Fibroblast of lung (primary cell): Measurements from ENCODE around the gene SLC43A1. TPM values are rescaled to one million over a fixed set of nuclear protein-coding genes. Genes with fewer than 3 reads are reported as not detected.

Source experiments
- DNase-seq, 2 donors: peaks; one replicate each; pipeline versions ENCODE4 v3.0.0 to v3.0.0-alpha.2; 2010; ENCODE audit warnings: low read depth in 2 of 2
- H2AFZ ChIP-seq: 2 replicates; pipeline ENCODE4 v1.5.1; 2012; ENCODE audit warnings: low read length, control low read depth, inconsistent platforms
- H3K27ac ChIP-seq: 2 replicates; pipeline ENCODE4 v1.5.1; 2011; ENCODE audit warnings: low read length, control low read depth; ENCODE audit not compliant: insufficient read depth
- H3K27me3 ChIP-seq: 2 replicates; pipeline ENCODE4 v1.5.1; 2011; ENCODE audit warnings: mild to moderate bottlenecking, low read length; ENCODE audit not compliant: control insufficient read depth, insufficient read depth
- H3K36me3 ChIP-seq: 2 replicates; pipeline ENCODE4 v1.5.1; 2011; ENCODE audit warnings: low read length; ENCODE audit not compliant: control insufficient read depth, insufficient read depth
- H3K4me1 ChIP-seq: 2 replicates; pipeline ENCODE4 v1.5.1; 2011; ENCODE audit warnings: low read length; ENCODE audit not compliant: control insufficient read depth, insufficient read depth; ENCODE audit errors: extremely low read depth
- H3K4me2 ChIP-seq: 2 replicates; pipeline ENCODE4 v1.5.1; 2011; ENCODE audit warnings: low read length, control low read depth; ENCODE audit not compliant: insufficient read depth; ENCODE audit errors: extremely low read depth
- H3K4me3 ChIP-seq, 4 experiments: fragments of 200-600 bp in 1 of 4; sonication (generic) in 1 of 4; replicated peaks in 1 of 4; 2 replicates each; pipeline ENCODE4 v1.5.1; 2011 to 2016; ENCODE audit warnings: low read length in 4 of 4, low read depth in 3 of 4, mild to moderate bottlenecking in 3 of 4, control low read depth in 2 of 4, inconsistent platforms in 1 of 4, mixed read lengths in 1 of 4; ENCODE audit not compliant: insufficient read depth in 1 of 4; ENCODE audit errors: control extremely low read depth in 1 of 4
- H3K79me2 ChIP-seq: 2 replicates; pipeline ENCODE4 v1.5.1; 2012; ENCODE audit warnings: mild to moderate bottlenecking, low read length, inconsistent platforms; ENCODE audit not compliant: control insufficient read depth, insufficient read depth
- H3K9ac ChIP-seq: 2 replicates; pipeline ENCODE4 v1.5.1; 2011; ENCODE audit warnings: mild to moderate bottlenecking, low read length, control low read depth; ENCODE audit not compliant: insufficient read depth
- H3K9me3 ChIP-seq: 2 replicates; pipeline ENCODE4 v1.5.1; 2012; ENCODE audit warnings: low read depth, low read length; ENCODE audit not compliant: control insufficient read depth, insufficient read depth
- H4K20me1 ChIP-seq: 2 replicates; pipeline ENCODE4 v1.5.1; 2011; ENCODE audit warnings: low read length; ENCODE audit not compliant: control insufficient read depth, insufficient read depth; ENCODE audit errors: extremely low read depth
- CTCF ChIP-seq, 2 donors: IDR thresholded peaks in 1 of 2; conservative IDR thresholded peaks in 1 of 2; 1 replicate in 1 of 2; 2 replicates in 1 of 2; pipeline ENCODE4 v1.5.1; 2011 to 2012; ENCODE audit warnings: low read length in 2 of 2, control low read depth in 1 of 2, inconsistent platforms in 1 of 2, low read depth in 1 of 2, mild to moderate bottlenecking in 1 of 2
- EZH2 ChIP-seq: IDR thresholded peaks from 2 replicates; pipeline ENCODE4 v1.5.1; 2012; ENCODE audit warnings: low read length, control low read depth, mild to moderate bottlenecking; ENCODE audit errors: missing control alignments
- polyA plus RNA-seq, 2 donors: library from polyadenylated mRNA; depleted of rRNA in 1 of 2; stranded (reverse) in 1 of 2; unstranded in 1 of 2; fragments of >200 nt; gene quantifications; 2 replicates each; pipeline ENCODE4 v1.2.1, GENCODE V29; 2011 to 2012; ENCODE audit warnings: missing spikeins in 1 of 2
- total RNA-seq: library from RNA; depleted of rRNA; stranded (reverse); fragments of >200 nt; gene quantifications from 2 replicates; pipeline ENCODE4 v1.2.1, GENCODE V29; 2014

SLC43A1 gene
- total and polyA plus RNA-seq, 2 donors (not counting 1 experiment from before 2014, with no cell fraction given): 13.2 to 19.8 TPM

- Histone ChIP-seq H2AFZ (no peak overlapping the region), H3K4me2 (no peak overlapping the region), H3K4me3 (no peak overlapping the region), H3K27me3 (no peaks in the 10 kb centered on the region), H3K36me3 (peaks cover 4% of the 10 kb centered on the region), H3K4me1 (peaks cover 7% of the 10 kb centered on the region), H4K20me1 (no peaks in the 10 kb centered on the region), H3K79me2 (no peaks in the 10 kb centered on the region), H3K9me3 (no peaks in the 10 kb centered on the region), H3K9ac (no peak overlapping the region), H3K27ac (no peak overlapping the region)
- DNase-seq: no peak
- TF ChIP-seq EZH2 (no peak), CTCF (conservative IDR thresholded peaks at IDR 0.05 in 1 of 2, IDR thresholded peaks at IDR 0.05 in 1 of 2; ENCODE audit: low read depth in 1 of 2, low read length in 2 of 2) (no peak)
These were observed 12.6 kb downstream of the SLC43A1 start for GRCh38 chr11:57502870-57503269.

DNA sequence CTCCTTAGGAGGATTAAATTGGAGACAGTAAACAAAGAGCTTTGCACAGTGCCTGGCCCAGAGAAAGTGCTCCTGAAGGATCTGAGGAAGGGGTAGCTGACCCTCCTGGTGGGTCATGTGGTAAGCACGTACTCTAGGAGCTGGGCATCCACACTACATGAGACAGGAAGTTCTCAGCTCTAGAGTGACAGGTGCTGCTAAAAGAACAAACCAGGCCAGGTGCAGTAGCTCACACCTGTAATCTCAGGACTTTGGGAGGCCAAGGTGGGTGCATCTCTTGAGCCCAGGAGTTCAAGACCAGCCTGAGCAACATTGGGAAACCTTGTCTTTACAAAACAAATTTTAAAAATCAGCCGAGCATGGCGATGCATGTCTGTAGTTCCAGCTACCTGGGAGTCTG lies 13.1 kb downstream of the SLC43A1 start:
- no peak overlapping the region for H2AFZ ChIP-seq
- no peak overlapping the region for H3K9ac ChIP-seq
- TF ChIP-seq CTCF (conservative IDR thresholded peaks at IDR 0.05 in 1 of 2, IDR thresholded peaks at IDR 0.05 in 1 of 2; ENCODE audit: low read depth in 1 of 2, low read length in 2 of 2): no peak
- no peak for TF ChIP-seq EZH2
- no peak overlapping the region for H3K27ac ChIP-seq
- no peak for DNase-seq
- peaks cover 7% of the 10 kb centered on the region for H3K4me1 ChIP-seq
- peaks cover 4% of the 10 kb centered on the region for H3K36me3 ChIP-seq
- H3K9me3 ChIP-seq: no peaks in the 10 kb centered on the region
- no peaks in the 10 kb centered on the region for H4K20me1 ChIP-seq
- H3K79me2 ChIP-seq: no peaks in the 10 kb centered on the region
- H3K27me3 ChIP-seq: no peaks in the 10 kb centered on the region
- H3K4me3 ChIP-seq: no peak overlapping the region
- H3K4me2 ChIP-seq: no peak overlapping the region

DNA sequence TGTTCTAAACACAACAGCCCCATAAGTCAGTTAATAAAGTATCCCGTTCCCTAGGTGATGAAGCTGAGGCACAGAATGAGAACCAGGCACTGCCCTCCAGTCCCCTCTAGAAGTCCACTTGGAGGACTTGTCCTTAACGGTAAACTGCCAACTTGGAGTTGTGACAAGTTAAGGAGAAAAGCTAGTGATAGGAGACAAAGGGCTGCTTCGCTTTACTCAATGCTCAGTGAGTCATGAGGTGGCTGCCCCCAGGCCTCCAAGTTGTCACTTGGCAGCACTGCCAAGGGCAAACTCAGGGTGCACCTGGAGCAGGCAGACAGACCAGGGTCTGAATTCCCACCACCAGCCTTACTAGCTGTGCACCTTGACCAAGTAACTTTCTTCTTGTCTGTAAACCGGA lies 13.5 kb downstream of the SLC43A1 start:
- no peak overlapping the region for H3K4me2 ChIP-seq
- no peaks in the 10 kb centered on the region for H3K79me2 ChIP-seq
- no peak overlapping the region for H3K4me3 ChIP-seq
- peaks cover 4% of the 10 kb centered on the region for H3K36me3 ChIP-seq
- H3K27me3 ChIP-seq: no peaks in the 10 kb centered on the region
- H3K9ac ChIP-seq: no peak overlapping the region
- H3K4me1 ChIP-seq: peaks cover 7% of the 10 kb centered on the region
- H3K9me3 ChIP-seq: no peaks in the 10 kb centered on the region
- TF ChIP-seq EZH2 (no peak), CTCF (conservative IDR thresholded peaks at IDR 0.05 in 1 of 2, IDR thresholded peaks at IDR 0.05 in 1 of 2; ENCODE audit: low read depth in 1 of 2, low read length in 2 of 2) (no peak)
- no peak overlapping the region for H2AFZ ChIP-seq
- no peaks in the 10 kb centered on the region for H4K20me1 ChIP-seq
- H3K27ac ChIP-seq: no peak overlapping the region
- DNase-seq: peak in 1 of 2 donors; percentile 8
